Measurements from ENCODE around the gene RPL29. TPM values are rescaled to one million over a fixed set of nuclear protein-coding genes. Genes with fewer than 3 reads are reported as not detected.

The RPL29 gene
- total RNA-seq, 2 donors from 2014 or later: 1,051 to 1,273 TPM

DNA sequence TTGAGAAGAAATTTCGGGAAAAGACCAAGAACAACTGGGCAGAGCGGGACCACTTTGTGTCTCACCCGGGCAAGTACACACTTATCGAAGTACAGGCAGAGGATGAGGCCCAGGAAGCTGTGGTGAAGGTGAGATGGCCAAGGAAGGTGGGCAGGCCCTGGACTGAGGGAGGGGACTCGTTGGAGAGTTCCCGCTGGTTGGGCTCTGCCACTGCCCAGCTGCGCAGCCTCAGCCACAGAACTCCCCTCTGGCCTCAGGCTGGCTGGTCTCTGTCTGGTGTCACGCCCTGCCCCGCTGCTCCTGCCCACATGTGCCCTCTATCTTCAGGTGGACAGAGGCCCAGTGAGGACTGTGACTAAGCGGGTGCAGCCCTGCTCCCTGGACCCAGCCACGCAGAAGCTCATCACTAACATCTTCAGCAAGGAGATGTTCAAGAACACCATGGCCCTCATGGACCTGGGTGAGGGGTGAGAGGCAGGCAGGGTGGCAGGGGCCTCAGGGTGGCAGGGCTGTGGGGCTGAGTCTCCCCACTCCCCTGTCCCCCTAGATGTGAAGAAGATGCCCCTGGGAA lies 51.2 kb downstream of the RPL29 start:
- H3K9ac ChIP-seq (ENCODE audit: low read depth in 2 of 2, low read length in 2 of 2): no peak overlapping the region
- no peak for DNase-seq
- no peak overlapping the region for H3K27ac ChIP-seq
- intact Hi-C loops (cut with DNase I): loop anchor here (5.0 kb wide), 1 partner anchor 183 kb away; no protein-coding TSS in a partner anchor
- H3K4me1 ChIP-seq: peaks cover 13% of the 10 kb centered on the region
- no peaks in the 10 kb centered on the region for H3K27me3 ChIP-seq
- no peaks in the 10 kb centered on the region for H3K9me3 ChIP-seq
- no peak for TF ChIP-seq CTCF (IDR thresholded peaks at IDR 0.05)
- no peak overlapping the region for H3K4me3 ChIP-seq
- no peaks in the 10 kb centered on the region for H3K36me3 ChIP-seq

Other genes starting within 250 kb of the RPL29 start
- not detected for gene IQCF6, start 216.7 kb downstream of the RPL29 start, total RNA-seq
- gene IQCF2, start 134.3 kb downstream of the RPL29 start, total RNA-seq: not detected
- gene IQCF5, start 120.3 kb downstream of the RPL29 start, total RNA-seq: not detected
- gene IQCF1, start 92.5 kb downstream of the RPL29 start, total RNA-seq: not detected
- gene RRP9, start 54.0 kb downstream of the RPL29 start, total RNA-seq: 10 to 100 TPM in 1 of 2 donors, 1 to 10 TPM in 1; 9.6 to 24.7 TPM
- gene PARP3, start 53.5 kb downstream of the RPL29 start, total RNA-seq: 10 to 100 TPM; 17.0 to 18.0 TPM
- not detected for gene GPR62, start 40.5 kb downstream of the RPL29 start, total RNA-seq
- gene PCBP4, start 28.4 kb downstream of the RPL29 start, total RNA-seq: 10 to 100 TPM; 19.6 to 22.4 TPM
- 10 to 100 TPM; 64.9 to 72.2 TPM for gene ABHD14B, start 21.8 kb downstream of the RPL29 start, total RNA-seq
- 1 to 10 TPM; 7.4 to 9.6 TPM for gene ABHD14A, start 20.8 kb downstream of the RPL29 start, total RNA-seq
- 100 to 1,000 TPM; 137 to 153 TPM for gene ACY1, start 12.4 kb downstream of the RPL29 start, total RNA-seq
- gene DUSP7, start 60.7 kb upstream of the RPL29 start, total RNA-seq: 1 to 10 TPM; 9.5 to 9.8 TPM
- gene POC1A, start 158.5 kb upstream of the RPL29 start, total RNA-seq: 10 to 100 TPM in 1 of 2 donors, 1 to 10 TPM in 1; 7.6 to 33.7 TPM
- 100 to 1,000 TPM in 1 of 2 donors, 10 to 100 TPM in 1; 90.6 to 103 TPM for gene ALAS1, start 202.3 kb upstream of the RPL29 start, total RNA-seq
- under 1 TPM; 0.25 to 0.27 TPM for gene TLR9, start 229.8 kb upstream of the RPL29 start, total RNA-seq
- 10 to 100 TPM; 44.2 to 45.0 TPM for gene TWF2, start 243.3 kb upstream of the RPL29 start, total RNA-seq
- gene PPM1M, start 249.9 kb upstream of the RPL29 start, total RNA-seq: 1 to 10 TPM; 5.4 to 8.1 TPM

Measured in colonic mucosa (tissue), 4 donors.